GM21723 (cell line): ENCODE results near the gene ZNF416.

Experiments used
- ATAC-seq: cut with Tn5 transposase; IDR thresholded peaks from one replicate; pipeline ENCODE4 v1.9.1; 2021; ENCODE audit warnings: mild to moderate bottlenecking, moderate library complexity; ENCODE audit not compliant: unreplicated experiment

Gene ZNF416

GRCh38 chr19:57578487-57579205, at the start of gene ZNF416:
ZNF416 (minus strand) TSS chr19:57578911; CDS start chr19:57578704, 207 bp downstream.
- ATAC-seq, result peak; percentile 83

- no peak for ATAC-seq
Measured at GRCh38 chr19:57623091-57623490, 44.4 kb upstream of the ZNF416 start.

GRCh38 chr19:57620673-57621348, 42.1 kb upstream of the ZNF416 start:
- no peak for ATAC-seq

- no peak for ATAC-seq
Measured at GRCh38 chr19:57615346-57615745, 36.6 kb upstream of the ZNF416 start.

- peak; percentile 96 for ATAC-seq
Measured at GRCh38 chr19:57613941-57614743, 35.4 kb upstream of the ZNF416 start, which contains the start of gene ZNF134. ZNF134 (plus strand) TSS chr19:57614242; CDS start chr19:57619469, 5,227 bp downstream.

GRCh38 chr19:57611113-57611512, 32.4 kb upstream of the ZNF416 start:
- ATAC-seq, result no peak

- ATAC-seq, result no peak
Measured at GRCh38 chr19:57606931-57607330, 28.2 kb upstream of the ZNF416 start.

- peak; percentile 91 for ATAC-seq
Measured at GRCh38 chr19:57599761-57600383, 21.2 kb upstream of the ZNF416 start, which contains the start of gene ZNF530. ZNF530 (plus strand) TSS chr19:57599885; CDS start chr19:57604346, 4,461 bp downstream.

- ATAC-seq, result peak; percentile 13
Measured at GRCh38 chr19:57599377-57599760, 20.7 kb upstream of the ZNF416 start.

GRCh38 chr19:57587529-57587928, 8.8 kb upstream of the ZNF416 start:
- ATAC-seq, result no peak

GRCh38 chr19:57583521-57584416, 5.1 kb upstream of the ZNF416 start, which contains the start of gene ZIK1:
ZIK1 (plus strand) TSS chr19:57584145; CDS start chr19:57584357, 212 bp downstream.
- ATAC-seq, result peak; percentile 70

GRCh38 chr19:57583104-57583520, 4.4 kb upstream of the ZNF416 start:
- no peak for ATAC-seq

- ATAC-seq, result no peak
Measured at GRCh38 chr19:57576661-57577060, 2.0 kb downstream of the ZNF416 start.

GRCh38 chr19:57572415-57572947, 6.2 kb downstream of the ZNF416 start:
- no peak for ATAC-seq

- ATAC-seq, result no peak
Measured at GRCh38 chr19:57570707-57571106, 8.0 kb downstream of the ZNF416 start.

GRCh38 chr19:57566396-57567265, 12.1 kb downstream of the ZNF416 start:
- no peak for ATAC-seq

GRCh38 chr19:57563547-57563946, 15.2 kb downstream of the ZNF416 start:
- ATAC-seq, result no peak

- no peak for ATAC-seq
Measured at GRCh38 chr19:57560049-57560491, 18.6 kb downstream of the ZNF416 start.
